Subcutaneous adipose tissue (tissue), 4 donors: ENCODE results near the gene ASS1. TPM values are rescaled to one million over a fixed set of nuclear protein-coding genes. Genes with fewer than 3 reads are reported as not detected.

ENCODE experiments used
- CTCF ChIP-seq: fragments of 450-650 bp; IDR thresholded peaks from one replicate; pipeline ENCODE4 v1.5.1; 2016; ENCODE audit warnings: low read depth, mild to moderate bottlenecking, control low read depth, antibody characterized with exemption, moderate library complexity
- total RNA-seq, 4 donors: library from RNA; depleted of rRNA; stranded (reverse); fragments of >200 nt; gene quantifications; one replicate each; pipeline ENCODE4 v1.1.0, GENCODE V29; 2016

ASS1 gene
- 100 to 1,000 TPM; 302 to 485 (median 393) TPM for total RNA-seq

GRCh38 chr9:130444565-130445221, at the start of gene ASS1:
TSS of gene ASS1 (plus strand) at chr9:130444961. CDS start at chr9:130452229, 7,268 bp downstream.
- no peak for TF ChIP-seq CTCF

- TF ChIP-seq CTCF = no peak
Measured at GRCh38 chr9:130395810-130396435, 48.8 kb upstream of the ASS1 start.

GRCh38 chr9:130396581-130396980, 48.2 kb upstream of the ASS1 start:
- no peak for TF ChIP-seq CTCF

- no peak for TF ChIP-seq CTCF
Measured at GRCh38 chr9:130398487-130399240, 46.1 kb upstream of the ASS1 start.

GRCh38 chr9:130399768-130400167, 45.0 kb upstream of the ASS1 start:
- TF ChIP-seq CTCF = no peak

- TF ChIP-seq CTCF = no peak
Measured at GRCh38 chr9:130400870-130401269, 43.9 kb upstream of the ASS1 start.

GRCh38 chr9:130402243-130402642, 42.5 kb upstream of the ASS1 start:
- TF ChIP-seq CTCF = no peak
